Left ventricle myocardium inferior (tissue), 1 donor: Measurements from ENCODE around the gene QRICH1. TPM values are rescaled to one million over a fixed set of nuclear protein-coding genes. Genes with fewer than 3 reads are reported as not detected.

Experiments used
- DNase-seq: peaks from one replicate; pipeline ENCODE4 v3.0.0-alpha.2; 2020
- H3K27ac ChIP-seq: fragments of 200-600 bp; replicated peaks from 2 replicates; pipeline ENCODE4 v1.8.0; 2021
- H3K27me3 ChIP-seq: fragments of 200-600 bp; 2 replicates; pipeline ENCODE4 v1.8.0; 2021; ENCODE audit warnings: low read depth
- H3K36me3 ChIP-seq: fragments of 200-600 bp; 2 replicates; pipeline ENCODE4 v1.8.0; 2021
- H3K4me1 ChIP-seq: fragments of 200-600 bp; 2 replicates; pipeline ENCODE4 v1.8.0; 2021
- H3K4me3 ChIP-seq: fragments of 200-600 bp; 2 replicates; pipeline ENCODE4 v1.8.0; 2021; ENCODE audit warnings: mild to moderate bottlenecking, moderate library complexity
- H3K9me3 ChIP-seq: fragments of 200-600 bp; replicated peaks from 2 replicates; pipeline ENCODE4 v1.8.0; 2021
- intact Hi-C: fragments of 100-400 bp; cut with micrococcal nuclease; formaldehyde crosslinking; loops from one replicate; pipeline ENCODE4 v1.11.0; 2022
- total RNA-seq: library from RNA; stranded (reverse); fragmentation: NEBNext Ultra II Directional; extraction: Animal tissue kit (Norgen Biotek cat#: 25700); gene quantifications from one replicate; pipeline ENCODE4 v1.2.1, GENCODE V29; 2021
- TF ChIP-seq, protein P1 (sequence below): fragments of 200-600 bp; IDR thresholded peaks from 2 replicates; pipeline ENCODE4 v1.8.0; 2021; ENCODE audit warnings: antibody characterized with exemption, mild to moderate bottlenecking, borderline replicate concordance
- donor health status: DM: no; HTN: yes; CAD: no; lungs with severe emphysema.

The QRICH1 gene
- total RNA-seq, 1 donor from 2014 or later, result 58.8 TPM

DNA sequence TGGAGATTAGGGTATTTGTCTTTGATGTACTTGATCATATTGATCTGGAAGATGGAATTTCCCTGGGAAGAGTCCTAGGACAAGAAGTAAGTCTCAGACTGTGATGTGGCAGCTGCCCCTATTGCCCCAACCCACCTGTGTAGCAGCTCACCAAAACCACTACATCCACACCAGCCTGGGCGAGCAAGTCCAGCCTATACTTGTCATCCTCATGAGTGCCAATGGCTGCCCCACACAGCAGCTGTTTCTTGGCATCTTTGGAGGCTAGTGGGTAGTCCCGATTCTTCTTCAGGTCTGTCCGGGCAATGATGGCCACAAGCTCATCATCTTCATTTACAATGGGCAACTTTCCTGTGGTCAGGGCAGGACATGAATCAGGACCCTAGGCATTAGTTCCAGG lies 67.3 kb downstream of the QRICH1 start:
- no peaks in the 10 kb centered on the region for H3K27me3 ChIP-seq
- no peak for DNase-seq
- intact Hi-C loops, result no loop called here
- no peaks in the 10 kb centered on the region for H3K9me3 ChIP-seq
- peaks cover 56% of the 10 kb centered on the region for H3K36me3 ChIP-seq
- H3K4me3 ChIP-seq, result no peak overlapping the region
- no peak overlapping the region for H3K27ac ChIP-seq
- H3K4me1 ChIP-seq, result peaks cover 67% of the 10 kb centered on the region
- TF ChIP-seq, protein P1, sequence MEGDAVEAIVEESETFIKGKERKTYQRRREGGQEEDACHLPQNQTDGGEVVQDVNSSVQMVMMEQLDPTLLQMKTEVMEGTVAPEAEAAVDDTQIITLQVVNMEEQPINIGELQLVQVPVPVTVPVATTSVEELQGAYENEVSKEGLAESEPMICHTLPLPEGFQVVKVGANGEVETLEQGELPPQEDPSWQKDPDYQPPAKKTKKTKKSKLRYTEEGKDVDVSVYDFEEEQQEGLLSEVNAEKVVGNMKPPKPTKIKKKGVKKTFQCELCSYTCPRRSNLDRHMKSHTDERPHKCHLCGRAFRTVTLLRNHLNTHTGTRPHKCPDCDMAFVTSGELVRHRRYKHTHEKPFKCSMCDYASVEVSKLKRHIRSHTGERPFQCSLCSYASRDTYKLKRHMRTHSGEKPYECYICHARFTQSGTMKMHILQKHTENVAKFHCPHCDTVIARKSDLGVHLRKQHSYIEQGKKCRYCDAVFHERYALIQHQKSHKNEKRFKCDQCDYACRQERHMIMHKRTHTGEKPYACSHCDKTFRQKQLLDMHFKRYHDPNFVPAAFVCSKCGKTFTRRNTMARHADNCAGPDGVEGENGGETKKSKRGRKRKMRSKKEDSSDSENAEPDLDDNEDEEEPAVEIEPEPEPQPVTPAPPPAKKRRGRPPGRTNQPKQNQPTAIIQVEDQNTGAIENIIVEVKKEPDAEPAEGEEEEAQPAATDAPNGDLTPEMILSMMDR, result no peak

DNA sequence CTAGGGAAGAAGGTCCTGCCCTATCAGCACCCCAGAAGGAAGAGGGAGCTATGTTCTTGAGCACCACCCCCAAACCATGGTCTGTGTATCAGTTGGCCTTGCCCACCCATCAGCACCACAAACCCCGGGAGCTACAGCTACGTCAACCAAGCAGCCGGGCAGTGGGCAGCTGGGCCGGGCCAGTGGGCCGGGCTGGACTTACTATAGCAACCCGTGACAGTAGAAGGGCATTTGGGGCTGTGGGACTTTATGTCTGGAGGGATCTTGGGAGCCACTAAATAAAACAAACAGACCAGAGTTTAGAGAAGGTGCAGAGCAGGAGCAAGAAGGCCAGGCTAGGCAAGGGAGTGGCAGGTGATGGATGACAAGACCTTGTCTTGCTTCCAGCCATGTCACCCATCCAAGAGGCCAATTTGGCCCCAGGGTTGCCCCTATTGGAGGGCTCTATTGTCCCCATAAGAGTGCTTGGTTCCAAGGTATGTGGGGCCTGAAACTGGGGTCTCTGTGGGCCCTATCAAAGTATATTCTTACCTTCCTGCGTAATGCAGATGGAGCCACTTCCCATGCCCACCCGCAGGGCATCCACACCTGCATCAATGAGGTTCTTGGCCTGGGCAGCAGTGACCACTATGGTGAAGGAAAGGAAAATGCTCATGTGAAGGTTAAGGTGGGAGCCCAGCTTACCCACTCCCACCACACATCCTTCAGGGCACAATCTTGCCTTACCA lies 67.9 kb downstream of the QRICH1 start:
- intact Hi-C loops, result no loop called here
- Histone ChIP-seq H3K27me3 (no peaks in the 10 kb centered on the region), H3K36me3 (peaks cover 50% of the 10 kb centered on the region), H3K4me1 (peaks cover 70% of the 10 kb centered on the region), H3K27ac (no peak overlapping the region), H3K9me3 (no peaks in the 10 kb centered on the region), H3K4me3 (no peak overlapping the region)
- TF ChIP-seq, protein P1, result no peak
- DNase-seq, result no peak

DNA sequence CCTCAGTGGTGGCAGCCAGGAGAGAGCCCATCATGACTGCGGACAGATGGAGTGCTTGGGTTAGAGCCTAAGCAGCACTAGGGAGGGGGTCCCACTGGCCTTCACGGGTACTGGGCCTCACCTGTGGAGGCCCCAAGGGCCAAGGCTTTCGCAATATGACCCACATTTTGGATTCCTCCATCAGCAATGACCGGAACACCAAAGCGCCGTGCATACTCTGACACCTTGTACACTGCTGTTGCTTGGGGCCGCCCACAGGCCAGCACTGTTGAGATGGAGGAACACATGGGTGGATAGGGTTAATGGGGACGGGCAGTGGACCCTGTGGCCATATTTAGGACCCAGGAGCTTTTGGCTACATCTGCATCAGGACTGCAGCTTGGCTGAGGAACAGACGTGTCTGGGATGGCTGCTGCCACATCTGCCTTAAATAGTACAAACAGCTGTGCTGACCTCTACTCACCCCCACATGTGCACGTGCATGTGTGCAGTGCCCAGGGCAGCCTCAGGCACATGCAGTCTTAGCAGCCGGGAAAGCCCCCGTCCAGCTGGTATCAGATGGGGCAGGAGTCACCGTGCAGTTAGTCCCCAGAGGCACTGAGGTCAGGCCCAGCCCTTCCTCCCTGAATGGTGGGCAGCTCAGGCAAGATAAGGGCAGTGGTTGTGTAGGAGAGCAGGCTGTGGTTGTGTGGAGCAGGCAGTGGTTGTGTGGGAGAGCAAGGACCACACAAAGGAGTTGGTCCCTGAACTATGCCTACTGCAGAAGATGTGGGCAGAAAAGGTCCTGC lies 68.7 kb downstream of the QRICH1 start:
- H3K4me3 ChIP-seq, result no peak overlapping the region
- TF ChIP-seq, protein P1, result no peak
- H3K27me3 ChIP-seq, result no peaks in the 10 kb centered on the region
- peak overlapping the region; percentile 7 for H3K27ac ChIP-seq
- intact Hi-C loops, result no loop called here
- no peak for DNase-seq
- H3K9me3 ChIP-seq, result no peaks in the 10 kb centered on the region
- peaks cover 43% of the 10 kb centered on the region for H3K36me3 ChIP-seq
- H3K4me1 ChIP-seq, result peaks cover 78% of the 10 kb centered on the region

DNA sequence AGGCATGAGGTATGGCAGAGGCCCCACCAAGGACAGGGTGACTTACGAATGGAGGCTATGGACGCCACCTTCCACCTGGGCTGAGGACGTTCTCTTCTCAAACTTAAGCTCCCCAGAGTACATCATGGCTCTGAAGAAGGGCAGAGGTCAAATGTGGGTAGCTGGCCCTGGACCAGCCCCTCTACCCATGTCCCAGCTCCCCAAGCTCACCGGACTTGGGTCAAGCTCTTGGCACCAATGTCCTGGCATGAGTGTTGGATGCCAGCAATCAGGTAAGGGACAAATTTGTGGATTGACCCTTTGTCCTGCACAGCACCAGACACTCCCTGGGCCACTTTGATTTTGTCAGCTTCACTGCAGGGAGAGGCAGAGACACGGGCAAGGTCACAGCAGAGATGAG lies 69.4 kb downstream of the QRICH1 start:
- DNase-seq, result no peak
- peaks cover 40% of the 10 kb centered on the region for H3K36me3 ChIP-seq
- no peaks in the 10 kb centered on the region for H3K27me3 ChIP-seq
- no peak overlapping the region for H3K27ac ChIP-seq
- TF ChIP-seq, protein P1, result no peak
- intact Hi-C loops, result no loop called here
- H3K9me3 ChIP-seq, result no peaks in the 10 kb centered on the region
- peaks cover 79% of the 10 kb centered on the region for H3K4me1 ChIP-seq
- H3K4me3 ChIP-seq, result no peak overlapping the region

DNA sequence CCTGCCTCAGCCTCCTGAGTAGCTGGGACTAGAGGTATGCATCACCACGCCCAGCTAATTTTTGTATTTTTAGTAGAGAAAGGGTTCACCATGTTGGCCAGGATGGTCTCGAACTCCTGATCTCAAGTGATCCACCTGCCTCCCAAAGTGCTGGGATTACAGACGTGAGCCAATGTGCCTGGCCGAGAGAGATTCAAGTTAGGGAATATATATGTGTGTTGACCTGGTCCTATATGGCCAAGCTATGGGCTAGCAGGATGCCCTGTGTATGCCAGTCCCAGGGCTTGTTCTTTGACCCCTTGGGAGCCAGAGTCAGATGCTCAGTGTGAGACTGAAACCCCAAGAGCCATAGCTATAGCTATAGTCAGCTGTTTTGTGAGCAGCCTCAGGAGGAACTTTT lies 70.1 kb downstream of the QRICH1 start:
- Histone ChIP-seq H3K4me1 (peaks cover 81% of the 10 kb centered on the region), H3K27ac (no peak overlapping the region), H3K36me3 (peaks cover 40% of the 10 kb centered on the region), H3K9me3 (no peaks in the 10 kb centered on the region), H3K27me3 (no peaks in the 10 kb centered on the region), H3K4me3 (no peak overlapping the region)
- DNase-seq, result no peak
- intact Hi-C loops, result no loop called here
- TF ChIP-seq, protein P1, result no peak
